A549 (cell line): Measurements from ENCODE around the gene TXNRD2.

Experiments
- CTCF ChIP-seq: fragments of >200 bp; sonication (Bioruptor Twin); formaldehyde crosslinking; IDR thresholded peaks from 3 replicates; pipeline ENCODE4 v1.5.1; 2016
- EP300 ChIP-seq, 2 experiments: fragments of >200 bp; sonication (Bioruptor Twin); formaldehyde crosslinking; IDR thresholded peaks; 2 replicates in 1 of 2; 3 replicates in 1 of 2; pipeline ENCODE4 v1.6.1; 2016 to 2017
- KDM5A ChIP-seq: fragments of 200-600 bp; sonication (generic); IDR thresholded peaks from 2 replicates; pipeline ENCODE4 v1.6.1; 2016; ENCODE audit warnings: antibody characterized with exemption, mild to moderate bottlenecking
- MAX ChIP-seq: IDR thresholded peaks from 2 replicates; pipeline ENCODE4 v1.6.1; 2012
- NFE2L2 ChIP-seq: fragments of 150-350 bp; conservative IDR thresholded peaks from 2 replicates; pipeline ENCODE4 v1.6.1; 2014; ENCODE audit warnings: low read length
- RAD21 ChIP-seq, 2 experiments: fragments of >200 bp in 1 of 2; sonication (Bioruptor Twin) in 1 of 2; formaldehyde crosslinking in 1 of 2; IDR thresholded peaks in 1 of 2; conservative IDR thresholded peaks in 1 of 2; 2 replicates in 1 of 2; 3 replicates in 1 of 2; pipeline ENCODE4 v1.6.1; 2012 to 2018; ENCODE audit warnings: inconsistent platforms in 1 of 2

- TF ChIP-seq NFE2L2 (no peak), RAD21 (conservative IDR thresholded peaks at IDR 0.05 in 1 of 2, IDR thresholded peaks at IDR 0.05 in 1 of 2) (no peak), CTCF (no peak), EP300 (IDR thresholded peaks at IDR 0.05) (no peak), MAX (no peak), KDM5A (no peak)
These were observed 46.0 kb upstream of the TXNRD2 start for GRCh38 chr22:19987394-19988306.
